ENCODE results near the gene SLC39A6.

DNA sequence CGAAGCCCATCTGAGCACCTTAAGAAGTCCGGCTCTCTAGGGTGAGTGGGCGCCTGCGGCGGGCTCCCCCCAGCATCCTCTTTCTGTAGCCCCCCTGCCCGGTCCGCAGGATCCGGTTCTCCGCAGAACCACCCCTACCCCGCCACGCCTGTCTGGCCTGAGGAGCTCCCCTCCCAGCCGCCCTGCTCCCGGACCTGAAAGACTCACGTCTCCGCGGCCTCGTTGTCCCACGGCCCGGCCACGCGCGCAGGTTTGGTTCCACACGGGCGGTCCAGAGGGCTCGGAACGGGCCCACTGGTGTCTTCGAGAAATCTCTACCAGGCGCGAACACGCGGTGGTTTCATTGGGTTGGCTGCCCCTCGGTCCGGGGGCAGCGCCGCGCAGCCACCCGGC, 237 bp downstream of the SLC39A6 start:
- TF ChIP-seq, protein P1, sequence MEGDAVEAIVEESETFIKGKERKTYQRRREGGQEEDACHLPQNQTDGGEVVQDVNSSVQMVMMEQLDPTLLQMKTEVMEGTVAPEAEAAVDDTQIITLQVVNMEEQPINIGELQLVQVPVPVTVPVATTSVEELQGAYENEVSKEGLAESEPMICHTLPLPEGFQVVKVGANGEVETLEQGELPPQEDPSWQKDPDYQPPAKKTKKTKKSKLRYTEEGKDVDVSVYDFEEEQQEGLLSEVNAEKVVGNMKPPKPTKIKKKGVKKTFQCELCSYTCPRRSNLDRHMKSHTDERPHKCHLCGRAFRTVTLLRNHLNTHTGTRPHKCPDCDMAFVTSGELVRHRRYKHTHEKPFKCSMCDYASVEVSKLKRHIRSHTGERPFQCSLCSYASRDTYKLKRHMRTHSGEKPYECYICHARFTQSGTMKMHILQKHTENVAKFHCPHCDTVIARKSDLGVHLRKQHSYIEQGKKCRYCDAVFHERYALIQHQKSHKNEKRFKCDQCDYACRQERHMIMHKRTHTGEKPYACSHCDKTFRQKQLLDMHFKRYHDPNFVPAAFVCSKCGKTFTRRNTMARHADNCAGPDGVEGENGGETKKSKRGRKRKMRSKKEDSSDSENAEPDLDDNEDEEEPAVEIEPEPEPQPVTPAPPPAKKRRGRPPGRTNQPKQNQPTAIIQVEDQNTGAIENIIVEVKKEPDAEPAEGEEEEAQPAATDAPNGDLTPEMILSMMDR (IDR thresholded peaks at IDR 0.05): no peak
- no peak for TF ChIP-seq EZH2 (IDR thresholded peaks at IDR 0.05; ENCODE audit: borderline replicate concordance, insufficient read depth, low read depth, low read length, poor library complexity, severe bottlenecking)

All from B cell (primary cell).